DND-41 (cell line): ENCODE data around the gene KLF15.

Experiments used
- ATAC-seq: fragments of 200-7000 bp; cut with Tn5 transposase; 3 replicates; pipeline ENCODE4 v1.9.1; 2021; ENCODE audit warnings: low read depth; ENCODE audit not compliant: insufficient read depth
- DNase-seq: peaks from one replicate; pipeline ENCODE4 v3.0.0-alpha.2; 2020
- H2AFZ ChIP-seq: 2 replicates; pipeline ENCODE4 v1.6.0; 2012; ENCODE audit warnings: low read depth, low read length
- H3K27ac ChIP-seq: 2 replicates; pipeline ENCODE4 v1.5.1; 2012; ENCODE audit warnings: low read length, inconsistent platforms
- H3K27me3 ChIP-seq: fragments of 200-600 bp; sonication (generic); 2 replicates; pipeline ENCODE4 v1.6.0; 2012; ENCODE audit warnings: low read length, mild to moderate bottlenecking, inconsistent platforms; ENCODE audit not compliant: insufficient read depth, poor library complexity
- H3K36me3 ChIP-seq: 2 replicates; pipeline ENCODE4 v1.5.1; 2012; ENCODE audit warnings: low read length, inconsistent platforms; ENCODE audit not compliant: insufficient read depth
- H3K4me1 ChIP-seq: 2 replicates; pipeline ENCODE4 v1.5.1; 2012; ENCODE audit warnings: mild to moderate bottlenecking, low read length; ENCODE audit not compliant: insufficient read depth
- H3K4me2 ChIP-seq: 2 replicates; pipeline ENCODE4 v1.6.0; 2012; ENCODE audit warnings: mild to moderate bottlenecking, moderate library complexity, low read length, inconsistent platforms; ENCODE audit not compliant: insufficient read depth
- H3K4me3 ChIP-seq, 2 experiments: fragments of 200-600 bp in 1 of 2; shearing (Covaris generic) in 1 of 2; 2 replicates each; pipeline ENCODE4 v1.5.1; 2012 to 2016; ENCODE audit warnings: inconsistent platforms in 2 of 2, low read length in 2 of 2, mild to moderate bottlenecking in 2 of 2, low read depth in 1 of 2, moderate library complexity in 1 of 2
- H3K79me2 ChIP-seq: 2 replicates; pipeline ENCODE4 v1.6.0; 2012; ENCODE audit warnings: low read length, inconsistent platforms; ENCODE audit not compliant: insufficient read depth
- H3K9ac ChIP-seq: 2 replicates; pipeline ENCODE4 v1.6.0; 2012; ENCODE audit warnings: low read depth, mild to moderate bottlenecking, inconsistent platforms, low read length, moderate library complexity
- H3K9me3 ChIP-seq: 2 replicates; pipeline ENCODE4 v1.5.1; 2012; ENCODE audit warnings: low read length, moderate library complexity, mild to moderate bottlenecking, inconsistent platforms; ENCODE audit not compliant: insufficient read depth, severe bottlenecking
- H4K20me1 ChIP-seq: 2 replicates; pipeline ENCODE4 v1.6.0; 2012; ENCODE audit warnings: low read length; ENCODE audit not compliant: insufficient read depth
- EZH2 ChIP-seq: IDR thresholded peaks from 3 replicates; pipeline ENCODE4 v1.6.1; 2012; ENCODE audit warnings: borderline replicate concordance, low read depth, mild to moderate bottlenecking, moderate library complexity, low read length, inconsistent platforms; ENCODE audit not compliant: severe bottlenecking
- TF ChIP-seq, protein P1 (sequence below): IDR thresholded peaks from 2 replicates; pipeline ENCODE4 v1.5.1; 2012; ENCODE audit warnings: borderline replicate concordance, low read length, moderate library complexity, mild to moderate bottlenecking; ENCODE audit not compliant: poor library complexity, severe bottlenecking; ENCODE audit errors: extremely low read depth

KLF15 gene

DNA sequence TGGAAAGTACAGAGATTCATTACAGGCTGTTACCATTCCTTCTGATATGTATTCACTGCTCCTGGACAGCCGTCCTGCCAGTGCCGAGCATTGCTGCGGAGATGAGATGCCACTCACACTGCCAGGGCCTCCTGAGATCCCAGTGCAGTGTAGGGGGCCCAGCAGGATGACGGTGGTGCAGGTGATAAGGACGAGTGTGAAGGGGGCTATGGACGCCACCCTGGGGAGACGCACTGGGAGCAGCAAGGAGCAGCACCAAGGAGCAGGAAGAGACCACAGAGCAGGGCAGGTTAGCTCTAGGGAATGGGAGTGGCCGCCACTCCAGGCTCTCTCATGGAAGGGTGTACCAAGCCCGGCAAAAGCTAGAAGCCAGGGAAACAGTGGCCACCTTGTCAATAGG lies 4.0 kb upstream of the KLF15 start:
- no peak for TF ChIP-seq EZH2
- TF ChIP-seq, protein P1, sequence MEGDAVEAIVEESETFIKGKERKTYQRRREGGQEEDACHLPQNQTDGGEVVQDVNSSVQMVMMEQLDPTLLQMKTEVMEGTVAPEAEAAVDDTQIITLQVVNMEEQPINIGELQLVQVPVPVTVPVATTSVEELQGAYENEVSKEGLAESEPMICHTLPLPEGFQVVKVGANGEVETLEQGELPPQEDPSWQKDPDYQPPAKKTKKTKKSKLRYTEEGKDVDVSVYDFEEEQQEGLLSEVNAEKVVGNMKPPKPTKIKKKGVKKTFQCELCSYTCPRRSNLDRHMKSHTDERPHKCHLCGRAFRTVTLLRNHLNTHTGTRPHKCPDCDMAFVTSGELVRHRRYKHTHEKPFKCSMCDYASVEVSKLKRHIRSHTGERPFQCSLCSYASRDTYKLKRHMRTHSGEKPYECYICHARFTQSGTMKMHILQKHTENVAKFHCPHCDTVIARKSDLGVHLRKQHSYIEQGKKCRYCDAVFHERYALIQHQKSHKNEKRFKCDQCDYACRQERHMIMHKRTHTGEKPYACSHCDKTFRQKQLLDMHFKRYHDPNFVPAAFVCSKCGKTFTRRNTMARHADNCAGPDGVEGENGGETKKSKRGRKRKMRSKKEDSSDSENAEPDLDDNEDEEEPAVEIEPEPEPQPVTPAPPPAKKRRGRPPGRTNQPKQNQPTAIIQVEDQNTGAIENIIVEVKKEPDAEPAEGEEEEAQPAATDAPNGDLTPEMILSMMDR, result no peak
- Histone ChIP-seq H3K9me3 (no peaks in the 10 kb centered on the region), H3K4me1 (no peaks in the 10 kb centered on the region), H3K27ac (no peak overlapping the region), H3K4me3 (no peak overlapping the region), H3K36me3 (no peaks in the 10 kb centered on the region), H3K9ac (no peak overlapping the region), H3K4me2 (no peak overlapping the region), H4K20me1 (0 out of 2 replicates have a peak, but pooled peaks cover 5% of the 10 kb centered on the region), H3K79me2 (no peaks in the 10 kb centered on the region), H2AFZ (no peak overlapping the region), H3K27me3 (no peaks in the 10 kb centered on the region)
- DNase-seq (no peak), ATAC-seq (no peak)

GRCh38 chr3:126360714-126361060 lies 3.5 kb upstream of the KLF15 start:
- no peak overlapping the region for H3K4me3 ChIP-seq
- 0 out of 2 replicates have a peak, but pooled peaks cover 5% of the 10 kb centered on the region for H4K20me1 ChIP-seq
- H3K27me3 ChIP-seq, result no peaks in the 10 kb centered on the region
- DNase-seq (no peak), ATAC-seq (no peak)
- H3K9ac ChIP-seq, result no peak overlapping the region
- H3K79me2 ChIP-seq, result no peaks in the 10 kb centered on the region
- H2AFZ ChIP-seq, result no peak overlapping the region
- H3K27ac ChIP-seq, result no peak overlapping the region
- H3K36me3 ChIP-seq, result no peaks in the 10 kb centered on the region
- no peaks in the 10 kb centered on the region for H3K4me1 ChIP-seq
- H3K9me3 ChIP-seq, result no peaks in the 10 kb centered on the region
- TF ChIP-seq EZH2, result no peak
- TF ChIP-seq, protein P1, result no peak
- no peak overlapping the region for H3K4me2 ChIP-seq

- H4K20me1 ChIP-seq, result 0 out of 2 replicates have a peak, but pooled peaks cover 5% of the 10 kb centered on the region
- TF ChIP-seq EZH2, result no peak
- TF ChIP-seq, protein P1, result no peak
- no peak for ATAC-seq
- H3K27ac ChIP-seq, result no peak overlapping the region
- no peaks in the 10 kb centered on the region for H3K27me3 ChIP-seq
- DNase-seq, result no peak
- no peak overlapping the region for H3K9ac ChIP-seq
- H3K9me3 ChIP-seq, result no peaks in the 10 kb centered on the region
- H3K4me2 ChIP-seq, result no peak overlapping the region
- H3K36me3 ChIP-seq, result no peaks in the 10 kb centered on the region
- no peak overlapping the region for H2AFZ ChIP-seq
- no peak overlapping the region for H3K4me3 ChIP-seq
- H3K4me1 ChIP-seq, result no peaks in the 10 kb centered on the region
- no peaks in the 10 kb centered on the region for H3K79me2 ChIP-seq
Observed at GRCh38 chr3:126360046-126360713, 3.0 kb upstream of the KLF15 start.

DNA sequence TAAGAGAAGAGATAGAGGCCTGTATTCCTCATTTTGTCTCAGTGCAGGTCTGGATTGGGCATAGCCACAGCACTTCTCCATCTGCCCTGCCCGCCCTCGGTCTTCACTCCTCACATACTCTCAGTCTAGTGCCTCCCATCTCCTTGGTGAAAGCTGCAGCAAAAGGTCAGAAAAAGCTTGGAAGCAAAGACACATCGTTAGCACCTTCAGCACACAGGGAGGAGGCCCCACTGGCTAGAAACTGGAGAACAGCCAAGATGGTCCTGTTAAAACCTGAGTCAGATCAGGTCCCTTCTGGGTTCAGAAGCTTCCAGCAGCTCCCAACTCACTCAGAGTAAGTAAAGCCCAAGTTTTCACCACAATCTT lies 1.6 kb upstream of the KLF15 start:
- Histone ChIP-seq H3K27ac (no peak overlapping the region), H4K20me1 (0 out of 2 replicates have a peak, but pooled peaks cover 5% of the 10 kb centered on the region), H3K9ac (no peak overlapping the region), H3K36me3 (no peaks in the 10 kb centered on the region), H3K9me3 (no peaks in the 10 kb centered on the region), H3K27me3 (no peaks in the 10 kb centered on the region), H3K4me2 (no peak overlapping the region), H2AFZ (no peak overlapping the region), H3K4me1 (no peaks in the 10 kb centered on the region), H3K4me3 (no peak overlapping the region), H3K79me2 (no peaks in the 10 kb centered on the region)
- ATAC-seq, result no peak
- no peak for DNase-seq
- no peak for TF ChIP-seq EZH2
- TF ChIP-seq, protein P1, result no peak
